Stimulated activated CD8-positive, alpha-beta memory T cell treated with anti-CD3 and anti-CD28 coated beads, Interleukin-12 subunit alpha, Interleukin-12 subunit beta, amount 100 ng/mL, for 1 hour (primary cell): ENCODE results near the gene CCND2.
"Not testable (repeated sequence)": the region's sequence is repeated elsewhere in the genome, so short reads cannot be mapped to it uniquely, and the experiment has no call there.

Source experiments
- DNase-seq: peaks from one replicate; pipeline ENCODE4 v3.0.0-alpha.2; 2020; ENCODE audit warnings: low read depth

Gene CCND2

GRCh38 chr12:4273652-4274395 lies at the start of gene CCND2:
Gene CCND2, plus strand, starts transcription at chr12:4273762. Its CDS starts 279 bp downstream, at chr12:4274041.
- DNase-seq, result peak; percentile 59

GRCh38 chr12:4224206-4224889 lies 49.2 kb upstream of the CCND2 start:
- DNase-seq, result no peak

- no peak for DNase-seq
Observed at GRCh38 chr12:4225571-4225970, 48.0 kb upstream of the CCND2 start.

DNA sequence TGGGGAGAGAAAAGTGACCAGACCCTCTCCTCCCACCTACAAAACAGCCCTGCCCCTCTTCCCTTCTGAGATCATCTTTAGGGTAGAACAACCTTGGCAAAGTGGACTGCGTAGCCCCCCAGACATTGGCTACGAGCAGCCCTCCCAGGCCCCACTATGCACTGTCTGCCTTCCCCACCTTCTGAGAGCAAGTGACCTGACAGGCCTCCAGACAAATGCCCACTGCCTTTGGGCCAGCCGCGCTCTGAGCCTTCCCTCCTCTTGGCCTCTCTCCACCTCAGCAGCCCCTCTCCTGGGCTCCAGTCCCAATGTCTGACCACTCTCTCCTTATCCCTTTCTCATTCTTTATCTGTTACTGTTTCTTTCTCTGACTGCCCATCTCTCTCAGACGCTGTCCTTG lies 46.5 kb upstream of the CCND2 start:
- DNase-seq, result no peak

DNA sequence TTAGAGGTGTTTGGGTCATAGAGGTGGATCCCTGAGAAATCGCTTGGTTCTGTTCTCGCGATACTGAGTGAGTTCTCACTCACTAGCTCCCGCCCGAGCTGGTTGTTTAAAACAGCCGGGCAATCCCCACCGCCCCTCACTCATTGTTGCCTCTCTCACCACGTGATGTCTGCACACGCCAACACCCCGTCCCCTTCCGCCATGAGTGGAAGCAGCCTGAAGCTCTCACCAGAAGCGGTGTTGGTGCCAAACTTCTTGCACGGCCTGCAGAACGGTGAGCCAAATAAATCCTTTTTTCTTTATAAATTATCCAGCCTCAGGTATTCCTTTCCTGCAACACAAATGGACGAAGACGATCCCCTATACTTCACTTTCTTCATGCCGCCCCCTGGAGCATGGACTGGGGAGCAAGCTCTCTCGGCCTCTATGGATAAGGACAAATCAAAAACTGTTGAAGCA lies 45.4 kb upstream of the CCND2 start:
- no peak for DNase-seq

- no peak for DNase-seq
Observed at GRCh38 chr12:4230526-4230925, 43.0 kb upstream of the CCND2 start.

DNA sequence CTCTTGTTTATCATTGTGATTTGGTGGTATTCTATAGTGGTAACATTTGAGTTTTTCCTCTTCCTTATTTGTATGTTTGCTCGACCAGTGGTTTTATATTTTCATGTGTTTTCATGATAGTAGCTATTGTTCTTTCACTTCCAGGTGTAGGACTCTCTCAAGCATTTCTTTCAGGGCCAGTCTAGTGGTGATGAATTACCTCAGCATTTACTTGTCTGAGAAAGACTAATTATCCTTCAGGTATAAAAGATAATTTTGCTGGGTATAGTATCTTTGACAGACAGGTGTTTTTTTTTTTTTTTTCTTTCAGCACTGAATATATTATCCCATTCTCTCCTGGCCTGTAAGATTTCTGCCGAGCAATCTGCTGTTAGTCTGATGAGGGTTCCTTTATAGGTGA lies 35.0 kb upstream of the CCND2 start:
- DNase-seq, result no peak

DNA sequence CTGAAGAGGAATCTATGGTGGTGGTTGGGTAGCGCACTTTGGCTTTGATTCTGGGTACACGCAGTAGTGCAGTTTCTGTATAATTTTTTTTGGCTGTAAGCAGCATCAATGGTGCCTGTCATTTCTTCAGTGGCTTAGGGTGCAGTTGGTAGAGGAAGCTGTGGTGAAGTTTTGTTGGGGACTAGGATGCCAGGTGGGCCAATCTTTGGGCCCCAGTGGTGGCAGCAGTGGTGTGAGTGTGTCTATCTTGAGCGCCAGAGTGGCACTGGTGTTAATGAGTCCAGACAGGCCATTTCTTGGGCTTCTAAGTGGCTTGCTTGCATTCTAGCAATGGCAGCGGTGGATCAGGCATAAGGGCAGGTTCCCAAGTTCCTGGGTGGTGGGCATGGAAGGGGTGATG lies 33.8 kb upstream of the CCND2 start:
- DNase-seq, result no peak

- DNase-seq, result no peak
Observed at GRCh38 chr12:4240161-4240783, 33.3 kb upstream of the CCND2 start.

DNA sequence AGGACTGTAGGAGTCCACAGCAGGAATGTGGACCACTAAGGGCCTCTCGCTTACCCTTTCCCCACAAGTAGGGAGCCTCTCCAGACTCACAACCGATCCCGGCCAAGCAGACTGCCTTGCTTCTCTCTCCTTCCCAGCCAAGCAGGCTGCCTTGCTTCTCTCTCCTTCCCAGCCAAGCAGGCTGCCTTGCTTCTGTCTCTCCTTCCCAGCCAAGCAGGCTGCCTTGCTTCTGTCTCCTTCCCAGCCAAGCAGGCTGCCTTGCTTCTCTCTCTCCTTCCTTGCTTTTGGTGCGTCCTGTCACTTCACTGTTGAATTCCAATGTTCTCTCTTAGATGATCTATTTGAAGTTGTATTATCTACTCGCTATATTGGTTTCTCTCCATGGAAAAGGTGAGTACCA lies 32.6 kb upstream of the CCND2 start:
- DNase-seq, result no peak

- DNase-seq, result no peak
Observed at GRCh38 chr12:4241592-4241991, 32.0 kb upstream of the CCND2 start.

- DNase-seq, result no peak
Observed at GRCh38 chr12:4242595-4242994, 31.0 kb upstream of the CCND2 start.

DNA sequence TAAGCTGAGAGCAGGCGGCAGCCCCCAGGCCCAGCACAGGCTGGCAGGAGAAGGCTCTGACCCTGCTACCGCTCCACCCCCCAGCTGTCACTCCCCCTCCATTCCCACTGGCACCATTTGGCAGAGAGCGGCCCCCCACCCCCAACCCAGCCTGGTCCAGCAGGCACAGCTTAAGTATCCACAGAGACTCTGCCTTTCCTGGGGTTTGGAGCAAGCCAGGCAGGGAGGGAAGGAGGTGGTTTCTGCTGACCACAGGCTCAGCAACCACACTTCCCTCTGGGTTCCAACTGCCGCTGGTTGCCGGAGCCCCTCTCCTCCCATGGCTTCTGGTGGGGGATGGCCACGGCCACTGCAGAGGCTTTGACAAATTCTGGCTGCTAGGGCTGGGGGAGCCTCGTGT lies 30.5 kb upstream of the CCND2 start:
- DNase-seq, result no peak

DNA sequence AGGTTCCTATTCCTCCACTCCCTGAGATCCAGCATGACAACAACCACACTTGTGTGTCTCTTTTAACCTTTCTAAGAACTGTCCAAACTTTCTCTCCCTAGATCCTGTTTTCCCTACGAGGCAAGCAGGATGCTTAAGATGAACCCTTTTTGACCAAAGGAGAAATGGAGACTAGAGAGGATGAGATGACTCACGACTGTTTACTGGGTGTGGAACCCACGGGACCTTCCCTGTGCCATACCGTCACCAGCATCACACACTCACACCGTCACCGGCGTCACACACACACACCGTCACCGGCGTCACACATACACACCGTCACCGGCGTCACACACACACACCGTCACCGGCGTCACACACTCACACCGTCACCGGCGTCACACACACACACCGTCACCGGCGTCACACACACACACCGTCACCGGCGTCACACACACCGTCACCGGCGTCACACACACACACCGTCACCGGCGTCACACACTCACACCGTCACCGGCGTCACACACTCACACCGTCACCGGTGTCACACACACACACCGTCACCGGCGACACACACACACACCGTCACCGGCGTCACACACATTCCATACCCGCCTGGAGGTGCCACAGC lies 30.0 kb upstream of the CCND2 start:
- DNase-seq, result not testable (repeated sequence)

GRCh38 chr12:4244868-4245267 lies 28.7 kb upstream of the CCND2 start:
- DNase-seq, result no peak

GRCh38 chr12:4245446-4245845 lies 28.1 kb upstream of the CCND2 start:
- DNase-seq, result no peak

GRCh38 chr12:4246116-4246515 lies 27.4 kb upstream of the CCND2 start:
- no peak for DNase-seq

GRCh38 chr12:4250691-4251090 lies 22.9 kb upstream of the CCND2 start:
- no peak for DNase-seq

DNA sequence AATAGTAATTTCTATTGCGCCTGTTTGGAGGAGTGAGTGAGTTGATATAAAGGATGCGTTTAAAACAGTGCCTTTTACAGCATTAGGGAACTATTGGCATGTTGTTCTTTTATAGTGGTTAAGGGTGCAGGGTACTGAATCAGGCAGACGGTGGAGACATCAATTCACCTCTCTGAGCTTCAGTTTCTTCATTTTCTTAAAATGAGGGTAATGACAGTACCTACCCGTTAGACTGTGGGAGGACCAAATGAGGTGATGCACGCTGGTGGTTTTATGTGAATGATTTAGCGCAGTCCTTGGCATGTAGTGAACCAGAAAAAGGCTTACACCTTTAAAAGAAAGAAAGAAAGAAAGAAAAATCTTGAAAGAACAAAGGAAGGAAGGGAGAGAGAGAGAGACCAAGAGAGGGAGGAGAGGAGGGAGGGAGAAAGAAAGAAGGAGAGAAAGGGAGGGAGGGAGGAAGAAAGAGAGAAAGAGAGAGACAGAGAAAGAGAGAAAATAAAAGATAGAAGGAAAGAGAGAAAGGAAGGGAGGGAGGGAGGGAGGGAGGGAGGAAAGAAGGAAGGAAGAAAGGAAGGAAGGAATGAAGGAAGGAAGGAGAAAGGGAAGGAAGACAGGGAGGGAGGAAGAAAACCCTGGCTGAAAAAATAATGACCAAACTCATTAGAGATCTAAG lies 22.2 kb upstream of the CCND2 start:
- DNase-seq, result no peak

- DNase-seq, result no peak
Observed at GRCh38 chr12:4251967-4252366, 21.6 kb upstream of the CCND2 start.

DNA sequence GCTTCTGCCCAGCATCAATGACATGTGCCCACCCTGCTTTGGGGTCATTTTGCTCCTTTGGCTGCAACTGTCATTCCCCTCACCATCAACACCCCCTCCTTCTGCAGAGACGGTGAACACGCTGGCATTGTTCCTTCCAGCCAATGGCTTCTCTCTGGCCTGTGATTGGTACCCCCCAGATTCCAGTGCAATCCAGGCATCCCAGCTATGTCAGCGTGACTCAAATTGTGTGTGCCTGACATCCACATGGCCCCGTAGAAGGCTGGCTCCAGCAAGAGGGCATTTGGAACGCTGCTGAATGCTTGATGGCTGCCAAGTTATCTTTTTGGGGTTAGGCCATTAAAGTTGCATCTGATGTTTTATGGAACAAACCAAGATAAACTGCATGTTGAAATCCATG lies 21.0 kb upstream of the CCND2 start:
- no peak for DNase-seq
